Measurements from ENCODE around the gene MYO6. TPM values are rescaled to one million over a fixed set of nuclear protein-coding genes. Genes with fewer than 3 reads are reported as not detected.
"Not testable (repeated sequence)": the region's sequence is repeated elsewhere in the genome, so short reads cannot be mapped to it uniquely, and the experiment has no call there.

The MYO6 gene
- total RNA-seq (0.57 TPM), polyA plus RNA-seq (1 to 10 TPM in 1 of 4 donors, under 1 TPM in 3; 0.07 to 1.6 (median 0.70) TPM)

GRCh38 chr6:75748743-75749538 is at the start of gene MYO6:
TSS of gene MYO6 (plus strand) at chr6:75749239. CDS start at chr6:75817548, 68,309 bp downstream.
- DNase-seq, result peak; percentile 3 to 18 (median 16)
- peak; percentile 55 to 72 for ATAC-seq (ENCODE audit: low read depth in 2 of 2)
- peaks cover 15% of the 10 kb centered on the region for H3K4me1 ChIP-seq (ENCODE audit: control insufficient read depth, insufficient read depth, low read length, poor library complexity, severe bottlenecking)
- Mint-ChIP-seq H3K36me3 (no peaks in the 10 kb centered on the region), H3K4me3 (peak within 1 kb of the TSS; percentile 88 to 95 (median 90)), H3K27ac (no peak within 1 kb of the TSS), H3K27me3 (peaks cover 74% of the 10 kb centered on the region), H3K4me1 (peaks cover 5 to 12% (median 9%) of the 10 kb centered on the region in 4 donors), H3K9me3 (peaks cover 0 to 2% (median 0%) of the 10 kb centered on the region in 7 donors)
- H3K4me3 ChIP-seq (ENCODE audit: low read depth, low read length), result peak within 1 kb of the TSS; percentile 83
- H3K27me3 ChIP-seq (ENCODE audit: control insufficient read depth, insufficient read depth, low read length), result peaks cover 35% of the 10 kb centered on the region
- no peaks in the 10 kb centered on the region for H3K36me3 ChIP-seq (ENCODE audit: control insufficient read depth, insufficient read depth, low read length)
- no peaks in the 10 kb centered on the region for H3K9me3 ChIP-seq (ENCODE audit: control insufficient read depth in 2 of 2, low read length in 2 of 2)
- no peak within 1 kb of the TSS for H3K27ac ChIP-seq (ENCODE audit: insufficient read depth, low read length, poor library complexity, severe bottlenecking)

- H3K9me3 Mint-ChIP-seq; H3K27ac ChIP-seq (ENCODE audit: insufficient read depth, low read length, poor library complexity, severe bottlenecking); H3K4me3 ChIP-seq (ENCODE audit: low read depth, low read length); H3K9me3 ChIP-seq (ENCODE audit: control insufficient read depth in 2 of 2, low read length in 2 of 2); H3K4me1 ChIP-seq (ENCODE audit: control insufficient read depth, insufficient read depth, low read length, poor library complexity, severe bottlenecking); DNase-seq; H3K27ac Mint-ChIP-seq; ATAC-seq (ENCODE audit: low read depth in 2 of 2); H3K27me3 Mint-ChIP-seq; H3K4me3 Mint-ChIP-seq; H3K27me3 ChIP-seq (ENCODE audit: control insufficient read depth, insufficient read depth, low read length): not testable (repeated sequence)
- peaks cover 47% of the 10 kb centered on the region for H3K36me3 ChIP-seq (ENCODE audit: control insufficient read depth, insufficient read depth, low read length)
- H3K4me1 Mint-ChIP-seq, result peaks cover 0 to 18% (median 3%) of the 10 kb centered on the region in 4 donors
- peaks cover 39% of the 10 kb centered on the region for H3K36me3 Mint-ChIP-seq
Observed at GRCh38 chr6:75708334-75708733, 40.7 kb upstream of the MYO6 start.

GRCh38 chr6:75711173-75711572 is 37.9 kb upstream of the MYO6 start:
- Histone ChIP-seq H3K27ac (ENCODE audit: insufficient read depth, low read length, poor library complexity, severe bottlenecking) (no peak overlapping the region), H3K9me3 (ENCODE audit: control insufficient read depth in 2 of 2, low read length in 2 of 2) (no peaks in the 10 kb centered on the region), H3K36me3 (ENCODE audit: control insufficient read depth, insufficient read depth, low read length) (peaks cover 71% of the 10 kb centered on the region), H3K4me3 (ENCODE audit: low read depth, low read length) (no peak overlapping the region), H3K27me3 (ENCODE audit: control insufficient read depth, insufficient read depth, low read length) (no peaks in the 10 kb centered on the region), H3K4me1 (ENCODE audit: control insufficient read depth, insufficient read depth, low read length, poor library complexity, severe bottlenecking) (no peaks in the 10 kb centered on the region)
- Mint-ChIP-seq H3K9me3 (no peaks in the 10 kb centered on the region), H3K4me3 (no peak overlapping the region), H3K4me1 (peaks cover 0 to 6% (median 2%) of the 10 kb centered on the region in 4 donors), H3K36me3 (peaks cover 39% of the 10 kb centered on the region), H3K27ac (no peak overlapping the region), H3K27me3 (no peaks in the 10 kb centered on the region)
- ATAC-seq (ENCODE audit: low read depth in 2 of 2) (no peak), DNase-seq (no peak)

- no peak overlapping the region for H3K4me3 Mint-ChIP-seq
- peaks cover 12% of the 10 kb centered on the region for H3K36me3 Mint-ChIP-seq
- no peaks in the 10 kb centered on the region for H3K9me3 Mint-ChIP-seq
- H3K27ac Mint-ChIP-seq, result no peak overlapping the region
- Histone ChIP-seq H3K9me3 (ENCODE audit: control insufficient read depth in 2 of 2, low read length in 2 of 2) (no peaks in the 10 kb centered on the region), H3K4me3 (ENCODE audit: low read depth, low read length) (no peak overlapping the region), H3K27me3 (ENCODE audit: control insufficient read depth, insufficient read depth, low read length) (no peaks in the 10 kb centered on the region), H3K4me1 (ENCODE audit: control insufficient read depth, insufficient read depth, low read length, poor library complexity, severe bottlenecking) (no peaks in the 10 kb centered on the region), H3K27ac (ENCODE audit: insufficient read depth, low read length, poor library complexity, severe bottlenecking) (no peak overlapping the region), H3K36me3 (ENCODE audit: control insufficient read depth, insufficient read depth, low read length) (peaks cover 28% of the 10 kb centered on the region)
- no peak for ATAC-seq (ENCODE audit: low read depth in 2 of 2)
- H3K4me1 Mint-ChIP-seq, result no peaks in the 10 kb centered on the region
- H3K27me3 Mint-ChIP-seq, result no peaks in the 10 kb centered on the region
- no peak for DNase-seq
Observed at GRCh38 chr6:75719133-75719532, 29.9 kb upstream of the MYO6 start.

- ATAC-seq (ENCODE audit: low read depth in 2 of 2) (no peak), DNase-seq (no peak)
- H3K4me3 ChIP-seq (ENCODE audit: low read depth, low read length), result no peak overlapping the region
- no peak overlapping the region for H3K27ac ChIP-seq (ENCODE audit: insufficient read depth, low read length, poor library complexity, severe bottlenecking)
- Mint-ChIP-seq H3K27me3 (no peaks in the 10 kb centered on the region), H3K27ac (no peak overlapping the region), H3K4me1 (peaks cover 0 to 2% (median 0%) of the 10 kb centered on the region in 4 donors), H3K4me3 (no peak overlapping the region), H3K36me3 (no peaks in the 10 kb centered on the region), H3K9me3 (no peaks in the 10 kb centered on the region)
- no peaks in the 10 kb centered on the region for H3K36me3 ChIP-seq (ENCODE audit: control insufficient read depth, insufficient read depth, low read length)
- H3K4me1 ChIP-seq (ENCODE audit: control insufficient read depth, insufficient read depth, low read length, poor library complexity, severe bottlenecking), result no peaks in the 10 kb centered on the region
- H3K9me3 ChIP-seq (ENCODE audit: control insufficient read depth in 2 of 2, low read length in 2 of 2), result no peaks in the 10 kb centered on the region
- no peaks in the 10 kb centered on the region for H3K27me3 ChIP-seq (ENCODE audit: control insufficient read depth, insufficient read depth, low read length)
Observed at GRCh38 chr6:75723382-75723781, 25.7 kb upstream of the MYO6 start.

- Histone ChIP-seq H3K9me3 (ENCODE audit: control insufficient read depth in 2 of 2, low read length in 2 of 2) (no peaks in the 10 kb centered on the region), H3K36me3 (ENCODE audit: control insufficient read depth, insufficient read depth, low read length) (no peaks in the 10 kb centered on the region), H3K27me3 (ENCODE audit: control insufficient read depth, insufficient read depth, low read length) (no peaks in the 10 kb centered on the region), H3K4me1 (ENCODE audit: control insufficient read depth, insufficient read depth, low read length, poor library complexity, severe bottlenecking) (no peaks in the 10 kb centered on the region), H3K4me3 (ENCODE audit: low read depth, low read length) (no peak overlapping the region), H3K27ac (ENCODE audit: insufficient read depth, low read length, poor library complexity, severe bottlenecking) (no peak overlapping the region)
- ATAC-seq (ENCODE audit: low read depth in 2 of 2), result no peak
- H3K36me3 Mint-ChIP-seq, result no peaks in the 10 kb centered on the region
- H3K9me3 Mint-ChIP-seq, result no peaks in the 10 kb centered on the region
- H3K4me3 Mint-ChIP-seq, result no peak overlapping the region
- H3K4me1 Mint-ChIP-seq, result peaks cover 0 to 2% (median 0%) of the 10 kb centered on the region in 4 donors
- no peak overlapping the region for H3K27ac Mint-ChIP-seq
- peaks cover 4% of the 10 kb centered on the region for H3K27me3 Mint-ChIP-seq
- DNase-seq, result no peak
Observed at GRCh38 chr6:75727206-75727605, 21.8 kb upstream of the MYO6 start.

- H3K27me3 Mint-ChIP-seq; H3K36me3 Mint-ChIP-seq; ATAC-seq (ENCODE audit: low read depth in 2 of 2); H3K4me3 Mint-ChIP-seq; H3K4me1 ChIP-seq (ENCODE audit: control insufficient read depth, insufficient read depth, low read length, poor library complexity, severe bottlenecking); H3K4me3 ChIP-seq (ENCODE audit: low read depth, low read length); H3K4me1 Mint-ChIP-seq; DNase-seq; H3K27ac Mint-ChIP-seq; H3K9me3 Mint-ChIP-seq; H3K9me3 ChIP-seq (ENCODE audit: control insufficient read depth in 2 of 2, low read length in 2 of 2); H3K27ac ChIP-seq (ENCODE audit: insufficient read depth, low read length, poor library complexity, severe bottlenecking); H3K27me3 ChIP-seq (ENCODE audit: control insufficient read depth, insufficient read depth, low read length); H3K36me3 ChIP-seq (ENCODE audit: control insufficient read depth, insufficient read depth, low read length): not testable (repeated sequence)
Observed at GRCh38 chr6:75731029-75731428, 18.0 kb upstream of the MYO6 start.

All from CD4-positive, CD25-positive, alpha-beta regulatory T cell (primary cell).